GM19099 (cell line): ENCODE results near the gene SCN8A.

Source experiments
- POLR2A ChIP-seq: IDR thresholded peaks from 3 replicates; pipeline ENCODE4 v1.6.1; 2011; ENCODE audit warnings: low read depth; ENCODE audit not compliant: insufficient read length; ENCODE audit errors: extremely low read depth

Gene SCN8A

GRCh38 chr12:51717326-51717925, 126.4 kb downstream of the SCN8A start:
- TF ChIP-seq POLR2A: no peak

- TF ChIP-seq POLR2A: no peak
Observed at GRCh38 chr12:51721282-51721940, 130.4 kb downstream of the SCN8A start.

- no peak for TF ChIP-seq POLR2A
Observed at GRCh38 chr12:51722431-51722830, 131.4 kb downstream of the SCN8A start.

- TF ChIP-seq POLR2A: no peak
Observed at GRCh38 chr12:51726161-51726560, 135.1 kb downstream of the SCN8A start.

GRCh38 chr12:51726931-51727330, 135.9 kb downstream of the SCN8A start:
- no peak for TF ChIP-seq POLR2A

- TF ChIP-seq POLR2A: no peak
Observed at GRCh38 chr12:51729331-51729730, 138.3 kb downstream of the SCN8A start.

- no peak for TF ChIP-seq POLR2A
Observed at GRCh38 chr12:51730745-51731144, 139.7 kb downstream of the SCN8A start.

- TF ChIP-seq POLR2A: no peak
Observed at GRCh38 chr12:51740536-51740935, 149.5 kb downstream of the SCN8A start.

GRCh38 chr12:51744235-51744634, 153.2 kb downstream of the SCN8A start:
- no peak for TF ChIP-seq POLR2A

GRCh38 chr12:51744957-51745356, 153.9 kb downstream of the SCN8A start:
- no peak for TF ChIP-seq POLR2A

- no peak for TF ChIP-seq POLR2A
Observed at GRCh38 chr12:51746416-51746815, 155.4 kb downstream of the SCN8A start.

GRCh38 chr12:51748235-51748634, 157.2 kb downstream of the SCN8A start:
- no peak for TF ChIP-seq POLR2A

GRCh38 chr12:51749206-51749985, 158.4 kb downstream of the SCN8A start:
- no peak for TF ChIP-seq POLR2A

GRCh38 chr12:51749986-51750317, 158.9 kb downstream of the SCN8A start:
- TF ChIP-seq POLR2A: no peak

GRCh38 chr12:51751661-51752060, 160.6 kb downstream of the SCN8A start:
- no peak for TF ChIP-seq POLR2A
